HEK293 (cell line): ENCODE data around the gene LAMB1.

Experiments
- CTCF ChIA-PET: fragments of 350-600 bp; formaldehyde crosslinking; extraction: SDS; loops from one replicate; lab custom pipeline; 2021; ENCODE audit warnings: antibody characterized with exemption; lab: Yijun Ruan, JAX
- POLR2A ChIA-PET: fragments of 300-600 bp; formaldehyde crosslinking; extraction: SDS; loops from one replicate; lab custom pipeline; 2020; ENCODE audit warnings: antibody characterized with exemption, inconsistent platforms; lab: Yijun Ruan, JAX
- H3K27ac ChIP-seq: fragments of 200-500 bp; sonication (Bioruptor generic); 2 replicates; pipeline ENCODE4 v1.5.1; 2014; ENCODE audit warnings: low read depth, low read length, control low read depth, inconsistent platforms; ENCODE audit errors: extremely low read depth
- H3K36me3 ChIP-seq, 2 experiments: fragments of 200-500 bp in 1 of 2; sonication (Bioruptor generic) in 1 of 2; 1 replicate in 1 of 2; 2 replicates in 1 of 2; pipeline ENCODE4 v1.5.1; 2014 to 2017; ENCODE audit warnings: inconsistent platforms in 2 of 2, low read length in 2 of 2; ENCODE audit not compliant: control insufficient read depth in 2 of 2, insufficient read depth in 1 of 2
- H3K4me1 ChIP-seq: fragments of 200-500 bp; sonication (Bioruptor generic); 2 replicates; pipeline ENCODE4 v1.5.1; 2014; ENCODE audit warnings: mild to moderate bottlenecking, low read length, inconsistent platforms; ENCODE audit not compliant: control insufficient read depth, insufficient read depth
- H3K4me3 ChIP-seq: 2 replicates; pipeline ENCODE4 v1.5.1; 2011; ENCODE audit warnings: low read depth, mild to moderate bottlenecking, control low read depth, low read length, moderate library complexity
- H3K9me3 ChIP-seq: fragments of 200-500 bp; sonication (Bioruptor generic); 2 replicates; pipeline ENCODE4 v1.5.1; 2014; ENCODE audit warnings: low read depth, low read length, inconsistent platforms; ENCODE audit not compliant: control insufficient read depth, insufficient read depth
- BCL11A ChIP-seq: fragments of 450-650 bp; formaldehyde crosslinking; IDR thresholded peaks from 2 replicates; pipeline ENCODE4 v1.5.1; 2016; ENCODE audit warnings: low read depth, missing biosample characterization, missing genetic modification characterization
- EGR2 ChIP-seq: fragments of 450-650 bp; formaldehyde crosslinking; IDR thresholded peaks from 2 replicates; pipeline ENCODE4 v1.5.1; 2016; ENCODE audit warnings: low read depth, missing biosample characterization, missing genetic modification characterization
- KLF9 ChIP-seq: fragments of 450-650 bp; formaldehyde crosslinking; IDR thresholded peaks from 2 replicates; pipeline ENCODE4 v1.5.1; 2016; ENCODE audit warnings: missing biosample characterization, missing genetic modification characterization, low read depth
- OVOL3 ChIP-seq: fragments of 450-650 bp; formaldehyde crosslinking; IDR thresholded peaks from 2 replicates; pipeline ENCODE4 v1.5.1; 2016; ENCODE audit warnings: missing biosample characterization, missing genetic modification characterization
- PRDM2 ChIP-seq: fragments of 450-650 bp; formaldehyde crosslinking; IDR thresholded peaks from 2 replicates; pipeline ENCODE4 v1.5.1; 2016; ENCODE audit warnings: missing biosample characterization, missing genetic modification characterization, borderline replicate concordance
- SCRT2 ChIP-seq: fragments of 450-650 bp; formaldehyde crosslinking; IDR thresholded peaks from 2 replicates; pipeline ENCODE4 v1.5.1; 2016; ENCODE audit warnings: missing biosample characterization, missing genetic modification characterization
- SP2 ChIP-seq: fragments of 450-650 bp; formaldehyde crosslinking; IDR thresholded peaks from 2 replicates; pipeline ENCODE4 v1.5.1; 2016; ENCODE audit warnings: missing biosample characterization, missing genetic modification characterization
- ZFP37 ChIP-seq: fragments of 450-650 bp; formaldehyde crosslinking; IDR thresholded peaks from 2 replicates; pipeline ENCODE4 v1.5.1; 2016; ENCODE audit warnings: missing biosample characterization, missing genetic modification characterization
- ZNF132 ChIP-seq: fragments of 450-650 bp; formaldehyde crosslinking; IDR thresholded peaks from 2 replicates; pipeline ENCODE4 v1.5.1; 2017; ENCODE audit warnings: missing biosample characterization, missing genetic modification characterization, borderline replicate concordance
- ZNF146 ChIP-seq: fragments of 450-650 bp; formaldehyde crosslinking; IDR thresholded peaks from 2 replicates; pipeline ENCODE4 v1.5.1; 2016; ENCODE audit warnings: missing biosample characterization, missing genetic modification characterization
- ZNF155 ChIP-seq: fragments of 450-650 bp; formaldehyde crosslinking; IDR thresholded peaks from 2 replicates; pipeline ENCODE4 v1.5.1; 2016; ENCODE audit warnings: missing biosample characterization, missing genetic modification characterization
- ZNF174 ChIP-seq: fragments of 450-650 bp; formaldehyde crosslinking; IDR thresholded peaks from 2 replicates; pipeline ENCODE4 v1.5.0; 2017; ENCODE audit warnings: missing biosample characterization, mild to moderate bottlenecking, missing genetic modification characterization
- ZNF214 ChIP-seq: fragments of 450-650 bp; formaldehyde crosslinking; IDR thresholded peaks from 2 replicates; pipeline ENCODE4 v1.5.1; 2017; ENCODE audit warnings: missing biosample characterization, mild to moderate bottlenecking, missing genetic modification characterization, borderline replicate concordance
- ZNF26 ChIP-seq: fragments of 450-650 bp; formaldehyde crosslinking; IDR thresholded peaks from 2 replicates; pipeline ENCODE4 v1.5.1; 2016; ENCODE audit warnings: missing biosample characterization, missing genetic modification characterization
- ZNF280C ChIP-seq: fragments of 450-650 bp; formaldehyde crosslinking; IDR thresholded peaks from 2 replicates; pipeline ENCODE4 v1.5.1; 2016; ENCODE audit warnings: missing biosample characterization, missing genetic modification characterization
- ZNF510 ChIP-seq: fragments of 450-650 bp; formaldehyde crosslinking; IDR thresholded peaks from 2 replicates; pipeline ENCODE4 v1.5.1; 2018; ENCODE audit warnings: mild to moderate bottlenecking, missing genetic modification characterization, missing biosample characterization; ENCODE audit not compliant: insufficient replicate concordance
- ZNF518A ChIP-seq: fragments of 450-650 bp; formaldehyde crosslinking; conservative IDR thresholded peaks from 2 replicates; pipeline ENCODE4 v1.5.1; 2016; ENCODE audit warnings: low read depth, missing biosample characterization, missing genetic modification characterization
- ZNF585B ChIP-seq: fragments of 450-650 bp; formaldehyde crosslinking; IDR thresholded peaks from 2 replicates; pipeline ENCODE4 v1.5.1; 2016; ENCODE audit warnings: missing biosample characterization, missing genetic modification characterization
- ZSCAN16 ChIP-seq: fragments of 450-650 bp; formaldehyde crosslinking; IDR thresholded peaks from 2 replicates; pipeline ENCODE4 v1.5.1; 2016; ENCODE audit warnings: missing biosample characterization, missing genetic modification characterization

LAMB1 gene

GRCh38 chr7:107999779-108000560 lies 3.0 kb downstream of the LAMB1 start (continued):
- TF ChIP-seq ZNF518A (tag by site-specific recombination), result no peak
- TF ChIP-seq KLF9 (tag by site-specific recombination), result no peak
- TF ChIP-seq ZNF585B (tag by site-specific recombination), result no peak
- TF ChIP-seq ZNF174, result no peak
- TF ChIP-seq ZNF510 (tag by site-specific recombination), result no peak
- no peak for TF ChIP-seq ZNF146 (tag by site-specific recombination)
- no peak for TF ChIP-seq ZSCAN16 (tag by site-specific recombination)
- TF ChIP-seq SCRT2 (tag by site-specific recombination), result no peak
- TF ChIP-seq ZNF132 (tag by site-specific recombination), result no peak

- no peak overlapping the region for H3K4me3 ChIP-seq
- no peak overlapping the region for H3K27ac ChIP-seq
- H3K9me3 ChIP-seq, result no peaks in the 10 kb centered on the region
- POLR2A ChIA-PET, result interaction anchor here (0.6 to 0.7 kb wide), 2 partner anchors 1039 to 1095 kb away, joined by 3 to 5 read pairs; no protein-coding TSS in a partner anchor
- H3K36me3 ChIP-seq, result peaks cover 0 to 11% of the 10 kb centered on the region in 2 experiments; a peak in 2 of 3 replicates
- peaks cover 26% of the 10 kb centered on the region for H3K4me1 ChIP-seq
- CTCF ChIA-PET, result interaction anchor here (0.5 kb wide), 1 partner anchor 53 kb away, joined by 3 read pairs; no protein-coding TSS in a partner anchor
- TF ChIP-seq ZNF155 (tag by site-specific recombination) (no peak), ZFP37 (tag by site-specific recombination) (no peak), OVOL3 (tag by site-specific recombination) (no peak), ZSCAN16 (tag by site-specific recombination) (no peak), ZNF214 (tag by site-specific recombination) (no peak), ZNF26 (tag by site-specific recombination) (no peak), SP2 (tag by site-specific recombination) (no peak), ZNF280C (tag by site-specific recombination) (no peak), EGR2 (no peak), BCL11A (tag by site-specific recombination) (no peak), PRDM2 (tag by site-specific recombination) (no peak)
Measured at GRCh38 chr7:107998660-107999480, 4.1 kb downstream of the LAMB1 start.
